Mesothelial cell of epicardium (in vitro differentiated cells): ENCODE results near the gene SLC25A3. TPM values are rescaled to one million over a fixed set of nuclear protein-coding genes. Genes with fewer than 3 reads are reported as not detected.
"Not testable (repeated sequence)": the region's sequence is repeated elsewhere in the genome, so short reads cannot be mapped to it uniquely, and the experiment has no call there.

ENCODE experiments used
- DNase-seq, 2 experiments: peaks; one replicate each; pipeline ENCODE4 v3.0.0; 2021; ENCODE audit warnings: low spot score in 2 of 2; ENCODE audit not compliant: unreplicated experiment in 2 of 2
- H3K27ac Mint-ChIP-seq: 2 replicates; pipeline ENCODE4 v1.8.0; 2021; ENCODE audit warnings: mixed read lengths
- H3K27me3 Mint-ChIP-seq: 2 replicates; pipeline ENCODE4 v1.8.0; 2021; ENCODE audit warnings: low read depth, mixed read lengths
- H3K36me3 Mint-ChIP-seq: 2 replicates; pipeline ENCODE4 v1.8.0; 2021; ENCODE audit warnings: mixed read lengths
- H3K4me1 Mint-ChIP-seq: 2 replicates; pipeline ENCODE4 v1.8.0; 2021; ENCODE audit warnings: mixed read lengths
- H3K4me3 Mint-ChIP-seq: 2 replicates; pipeline ENCODE4 v1.8.0; 2021; ENCODE audit warnings: mild to moderate bottlenecking, moderate library complexity, mixed read lengths
- H3K9me3 Mint-ChIP-seq: 2 replicates; pipeline ENCODE4 v1.8.0; 2021; ENCODE audit warnings: mixed read lengths
- total RNA-seq: library from RNA; stranded (reverse); gene quantifications from 3 replicates; pipeline ENCODE4 v1.2.1, GENCODE V29; 2021
- TF ChIP-seq, protein P1 (sequence below): fragments of 200-600 bp; sonication (generic); IDR thresholded peaks from one replicate; pipeline ENCODE4 v1.5.0; 2021; ENCODE audit warnings: antibody characterized with exemption; ENCODE audit not compliant: unreplicated experiment

The SLC25A3 gene
- 511 to 541 TPM (median 522 TPM) in 3 replicates for total RNA-seq

DNA sequence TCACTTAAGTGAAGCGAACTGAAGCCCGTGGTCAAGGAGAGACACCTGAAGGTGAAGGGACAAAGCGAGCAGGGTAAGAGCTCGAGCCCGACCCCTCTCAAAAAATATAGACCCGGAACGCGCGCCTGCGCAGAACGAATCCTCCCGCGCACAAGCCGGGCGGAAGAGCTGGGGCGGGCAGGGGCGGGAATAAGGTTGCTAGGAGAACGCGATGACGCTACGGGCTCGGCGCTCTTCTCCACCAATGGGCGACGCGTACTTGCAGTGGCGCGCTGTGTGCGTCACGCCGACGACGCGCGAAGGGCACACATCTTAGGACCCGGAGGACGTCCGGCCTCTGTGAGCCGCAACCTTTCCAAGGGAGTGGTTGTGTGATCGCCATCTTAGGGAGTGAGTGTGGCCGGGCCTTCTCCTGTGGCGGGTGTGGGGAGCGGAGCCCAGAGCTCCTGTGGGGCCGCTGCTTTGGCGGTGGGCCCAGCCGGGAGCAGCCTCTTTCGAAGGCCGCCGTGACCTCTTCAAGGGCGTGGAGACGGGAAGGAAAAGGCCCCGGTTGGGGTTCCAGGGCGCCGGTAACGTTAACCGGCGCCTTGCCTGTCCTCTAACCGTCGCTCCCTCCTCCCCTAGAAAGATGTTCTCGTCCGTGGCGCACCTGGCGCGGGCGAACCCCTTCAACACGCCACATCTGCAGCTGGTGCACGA is at the start of gene SLC25A3:
Gene SLC25A3, plus strand, starts transcription at position 336 of the 699 bp plus-strand sequence. Its CDS starts 293 bp downstream, at position 629.
- Mint-ChIP-seq H3K4me1 (peaks cover 18% of the 10 kb centered on the region), H3K4me3 (peak within 1 kb of the TSS; percentile 92), H3K9me3 (no peaks in the 10 kb centered on the region), H3K36me3 (peaks cover 9% of the 10 kb centered on the region), H3K27me3 (no peaks in the 10 kb centered on the region), H3K27ac (peak within 1 kb of the TSS; percentile 98)
- TF ChIP-seq, protein P1, sequence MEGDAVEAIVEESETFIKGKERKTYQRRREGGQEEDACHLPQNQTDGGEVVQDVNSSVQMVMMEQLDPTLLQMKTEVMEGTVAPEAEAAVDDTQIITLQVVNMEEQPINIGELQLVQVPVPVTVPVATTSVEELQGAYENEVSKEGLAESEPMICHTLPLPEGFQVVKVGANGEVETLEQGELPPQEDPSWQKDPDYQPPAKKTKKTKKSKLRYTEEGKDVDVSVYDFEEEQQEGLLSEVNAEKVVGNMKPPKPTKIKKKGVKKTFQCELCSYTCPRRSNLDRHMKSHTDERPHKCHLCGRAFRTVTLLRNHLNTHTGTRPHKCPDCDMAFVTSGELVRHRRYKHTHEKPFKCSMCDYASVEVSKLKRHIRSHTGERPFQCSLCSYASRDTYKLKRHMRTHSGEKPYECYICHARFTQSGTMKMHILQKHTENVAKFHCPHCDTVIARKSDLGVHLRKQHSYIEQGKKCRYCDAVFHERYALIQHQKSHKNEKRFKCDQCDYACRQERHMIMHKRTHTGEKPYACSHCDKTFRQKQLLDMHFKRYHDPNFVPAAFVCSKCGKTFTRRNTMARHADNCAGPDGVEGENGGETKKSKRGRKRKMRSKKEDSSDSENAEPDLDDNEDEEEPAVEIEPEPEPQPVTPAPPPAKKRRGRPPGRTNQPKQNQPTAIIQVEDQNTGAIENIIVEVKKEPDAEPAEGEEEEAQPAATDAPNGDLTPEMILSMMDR: no peak
- DNase-seq: peak; percentile 90 to 91

DNA sequence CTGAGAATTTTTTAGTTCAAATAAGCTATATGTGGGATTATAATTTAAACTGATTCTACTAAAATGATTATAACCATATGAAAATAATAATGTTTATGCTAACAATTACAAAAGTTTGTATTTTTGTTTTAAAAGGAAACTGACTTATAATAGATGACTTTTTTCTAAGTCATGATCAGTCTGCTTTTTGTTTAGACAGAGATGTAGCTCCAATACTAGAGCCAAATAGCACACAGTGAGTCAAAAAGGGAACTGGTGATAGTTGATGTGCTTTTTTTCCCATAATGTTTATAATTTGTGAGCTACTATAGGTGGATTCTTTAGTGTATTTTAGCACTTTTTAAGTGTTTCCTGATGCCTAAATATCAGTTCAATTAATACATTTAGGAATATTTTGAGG is 49.8 kb upstream of the SLC25A3 start:
- no peak overlapping the region for H3K4me3 Mint-ChIP-seq
- no peaks in the 10 kb centered on the region for H3K9me3 Mint-ChIP-seq
- no peaks in the 10 kb centered on the region for H3K27me3 Mint-ChIP-seq
- peaks cover 10% of the 10 kb centered on the region for H3K4me1 Mint-ChIP-seq
- no peak for DNase-seq
- TF ChIP-seq, protein P1: no peak
- H3K36me3 Mint-ChIP-seq: peaks cover 29% of the 10 kb centered on the region
- H3K27ac Mint-ChIP-seq: peak overlapping the region; percentile 35

DNA sequence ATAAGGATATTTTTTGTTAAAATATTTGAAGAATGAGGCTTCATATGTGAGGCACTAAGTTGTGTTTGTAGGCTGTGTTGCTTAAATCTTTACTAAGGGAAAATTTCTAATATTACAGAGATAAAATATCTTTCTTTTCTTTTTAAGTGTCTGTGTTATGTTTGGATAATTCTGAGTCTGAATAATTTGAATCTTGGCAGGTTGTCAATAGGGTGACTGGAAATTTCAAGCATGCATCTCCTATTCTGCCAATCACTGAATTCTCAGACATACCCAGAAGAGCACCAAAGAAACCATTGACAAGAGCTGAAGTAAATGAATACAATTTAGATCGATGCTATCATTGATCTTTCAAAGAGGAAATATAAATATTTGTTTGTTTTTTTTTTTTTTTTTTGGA is 48.7 kb upstream of the SLC25A3 start:
- no peak overlapping the region for H3K4me3 Mint-ChIP-seq
- no peak for DNase-seq
- no peaks in the 10 kb centered on the region for H3K27me3 Mint-ChIP-seq
- TF ChIP-seq, protein P1: no peak
- H3K9me3 Mint-ChIP-seq: no peaks in the 10 kb centered on the region
- H3K4me1 Mint-ChIP-seq: peaks cover 10% of the 10 kb centered on the region
- peaks cover 29% of the 10 kb centered on the region for H3K36me3 Mint-ChIP-seq
- no peak overlapping the region for H3K27ac Mint-ChIP-seq

DNA sequence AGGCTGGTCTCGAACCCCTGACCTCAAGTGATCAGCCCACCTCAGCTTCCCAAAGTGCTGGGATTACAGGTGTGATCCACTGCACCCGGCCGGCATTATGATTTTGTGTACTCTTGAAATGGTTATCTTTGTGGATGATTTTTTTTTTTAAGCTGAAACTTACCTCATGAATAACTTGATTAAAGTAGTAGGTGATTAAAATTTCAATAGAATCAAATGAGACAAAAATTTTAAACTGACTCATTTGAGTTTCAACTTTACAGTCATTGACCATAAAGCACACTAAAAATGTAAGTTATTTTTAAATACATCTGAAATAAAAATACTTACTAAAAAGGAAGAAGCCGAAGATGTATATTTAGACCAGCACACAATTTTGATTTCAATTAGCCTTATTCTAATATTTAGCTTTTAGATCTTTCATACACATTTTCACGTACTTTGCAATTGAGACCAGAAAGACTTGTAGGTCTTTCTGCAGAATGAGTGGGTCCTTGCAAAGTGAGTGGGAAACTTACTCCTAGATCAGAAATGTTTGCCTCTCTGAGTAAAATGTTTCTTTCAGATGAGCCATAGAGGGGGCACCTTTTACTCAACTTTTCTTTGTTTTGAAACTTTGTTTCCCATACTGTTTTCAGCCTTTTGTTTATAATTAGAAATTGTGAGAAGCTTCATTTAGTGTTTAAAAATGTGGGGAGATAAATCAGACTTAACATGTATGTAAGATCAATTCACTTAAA is 43.9 kb upstream of the SLC25A3 start:
- Mint-ChIP-seq H3K4me3 (no peak overlapping the region), H3K9me3 (no peaks in the 10 kb centered on the region), H3K4me1 (no peaks in the 10 kb centered on the region), H3K27me3 (no peaks in the 10 kb centered on the region), H3K27ac (no peak overlapping the region), H3K36me3 (peaks cover 32% of the 10 kb centered on the region)
- TF ChIP-seq, protein P1: no peak
- DNase-seq: no peak

DNA sequence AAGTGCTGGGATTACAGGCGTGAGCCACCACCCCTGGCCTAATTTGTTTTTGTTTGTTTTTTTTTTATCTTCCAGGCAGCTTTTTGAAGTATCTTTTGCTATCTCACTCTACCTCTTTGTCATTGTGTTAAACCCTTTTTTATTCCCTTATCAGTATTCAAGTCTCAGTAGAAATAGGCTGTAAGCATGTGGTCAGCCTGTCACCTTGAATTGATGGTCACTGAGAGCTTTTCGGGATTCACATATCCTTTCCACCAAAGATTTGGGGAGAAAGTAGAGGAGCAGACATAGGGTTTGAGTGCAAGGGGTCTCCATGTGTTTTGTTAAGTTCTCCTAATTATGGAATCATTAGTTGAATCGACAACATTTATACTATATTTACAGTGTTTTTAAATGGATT is 41.7 kb upstream of the SLC25A3 start:
- Mint-ChIP-seq H3K4me1 (no peaks in the 10 kb centered on the region), H3K27ac (no peak overlapping the region), H3K36me3 (peaks cover 27% of the 10 kb centered on the region), H3K4me3 (no peak overlapping the region), H3K9me3 (peaks cover 8% of the 10 kb centered on the region), H3K27me3 (no peaks in the 10 kb centered on the region)
- DNase-seq: no peak
- TF ChIP-seq, protein P1: no peak

DNA sequence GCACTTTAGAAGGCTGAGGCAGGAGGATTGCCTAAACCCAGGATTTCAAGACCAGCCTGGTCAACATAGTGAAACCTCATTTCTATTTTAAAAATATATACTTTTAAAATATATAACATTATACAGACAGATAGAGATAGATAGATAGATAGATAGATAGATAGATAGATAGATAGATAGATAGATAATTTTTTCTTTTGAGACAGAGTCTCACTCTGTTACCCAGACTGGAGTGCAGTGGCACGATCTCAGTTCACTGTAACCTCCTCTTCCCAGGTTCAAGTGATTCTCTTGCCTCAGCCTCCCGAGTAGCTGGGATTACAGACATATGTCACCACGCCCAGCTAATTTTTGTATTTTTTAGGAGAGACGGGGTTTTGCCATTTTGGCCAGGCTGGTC is 35.4 kb upstream of the SLC25A3 start:
- not testable (repeated sequence) for H3K4me1 Mint-ChIP-seq, H3K36me3 Mint-ChIP-seq, H3K9me3 Mint-ChIP-seq, H3K4me3 Mint-ChIP-seq, H3K27ac Mint-ChIP-seq, H3K27me3 Mint-ChIP-seq, DNase-seq
